ENCODE data around the gene CARM1. TPM values are rescaled to one million over a fixed set of nuclear protein-coding genes. Genes with fewer than 3 reads are reported as not detected.
A peak's percentile ranks its signal among the peaks of the same experiment; 100 is the strongest.

CARM1 gene
- total RNA-seq, 1 experiment from 2014 or later = 51.7 TPM

- BruUV-seq (replicated peaks) = no TSS peak
- ChIA-PET POLR2A (no interaction called here), CTCF (interaction anchor here (0.9 to 1.2 kb wide), 2 partner anchors 32 kb away, joined by 3 read pairs; no protein-coding TSS in a partner anchor)
- Mint-ChIP-seq H3K4me3 (ENCODE audit: unreplicated experiment) (no peak overlapping the region), H3K9me3 (ENCODE audit: unreplicated experiment) (peaks cover 5% of the 10 kb centered on the region), H3K4me1 (ENCODE audit: insufficient read depth, unreplicated experiment) (peaks cover 8% of the 10 kb centered on the region), H3K27ac (ENCODE audit: low read depth, unreplicated experiment) (no peak overlapping the region), H3K27me3 (ENCODE audit: insufficient read depth, unreplicated experiment) (no peaks in the 10 kb centered on the region), H3K36me3 (ENCODE audit: insufficient read depth, unreplicated experiment) (peaks cover 36% of the 10 kb centered on the region)
- no peak for TF ChIP-seq CTCF (IDR thresholded peaks at IDR 0.05; ENCODE audit: unreplicated experiment)
- no peak for DNase-seq (ENCODE audit: unreplicated experiment)
- intact Hi-C loops (cut with micrococcal nuclease) = no loop called here
Measured at GRCh38 chr19:10831987-10832938, 39.1 kb upstream of the CARM1 start.

DNA sequence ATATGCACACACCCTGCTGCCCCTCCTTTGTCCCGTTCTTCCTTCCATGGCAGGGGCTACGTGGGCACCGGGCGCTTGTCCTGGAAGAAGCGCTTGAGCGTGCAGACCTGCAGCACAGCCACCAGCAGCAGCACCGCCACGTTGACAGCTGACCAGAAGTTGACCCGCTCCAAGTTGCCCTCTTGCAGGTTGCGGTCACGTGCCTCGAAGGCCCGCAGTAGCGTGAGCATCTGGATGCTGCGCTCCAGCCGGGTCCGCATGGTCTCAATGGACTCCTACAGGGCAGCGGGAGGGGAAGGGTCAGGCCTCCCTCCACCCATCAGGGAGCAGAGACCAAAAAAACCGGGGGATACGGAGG is 38.4 kb upstream of the CARM1 start:
- H3K27ac Mint-ChIP-seq (ENCODE audit: low read depth, unreplicated experiment) = no peak overlapping the region
- H3K4me1 Mint-ChIP-seq (ENCODE audit: insufficient read depth, unreplicated experiment) = peaks cover 8% of the 10 kb centered on the region
- H3K36me3 Mint-ChIP-seq (ENCODE audit: insufficient read depth, unreplicated experiment) = peaks cover 30% of the 10 kb centered on the region
- CTCF ChIA-PET = interaction anchor here (0.9 kb wide), 1 partner anchor 31 kb away, joined by 3 read pairs; no protein-coding TSS in a partner anchor
- TF ChIP-seq CTCF (IDR thresholded peaks at IDR 0.05; ENCODE audit: unreplicated experiment) = no peak
- H3K9me3 Mint-ChIP-seq (ENCODE audit: unreplicated experiment) = peaks cover 5% of the 10 kb centered on the region
- intact Hi-C loops (cut with micrococcal nuclease) = no loop called here
- no peak overlapping the region for H3K4me3 Mint-ChIP-seq (ENCODE audit: unreplicated experiment)
- H3K27me3 Mint-ChIP-seq (ENCODE audit: insufficient read depth, unreplicated experiment) = no peaks in the 10 kb centered on the region
- BruUV-seq (replicated peaks) = no TSS peak
- DNase-seq (ENCODE audit: unreplicated experiment) = no peak
- POLR2A ChIA-PET = no interaction called here

- peak overlapping the region; percentile 95 for H3K4me3 Mint-ChIP-seq (ENCODE audit: unreplicated experiment)
- H3K4me1 Mint-ChIP-seq (ENCODE audit: insufficient read depth, unreplicated experiment) = peaks cover 8% of the 10 kb centered on the region
- H3K36me3 Mint-ChIP-seq (ENCODE audit: insufficient read depth, unreplicated experiment) = peaks cover 26% of the 10 kb centered on the region
- CTCF ChIA-PET = interaction anchor here (0.8 to 7.4 kb wide), 9 partner anchors 16 to 254 kb away, joined by 3 to 62 read pairs (median 6); partner anchors contain the start of genes CARM1 and DNM2
- POLR2A ChIA-PET = interaction anchor here (0.6 to 2.9 kb wide), 19 partner anchors 14 to 1776 kb away, joined by 3 to 29 read pairs (median 5); partner anchors contain the start of genes CARM1, DNM2, LDLR and SMARCA4
- BruUV-seq (replicated peaks) = TSS peak; percentile 28
- no peaks in the 10 kb centered on the region for H3K27me3 Mint-ChIP-seq (ENCODE audit: insufficient read depth, unreplicated experiment)
- peaks cover 12% of the 10 kb centered on the region for H3K9me3 Mint-ChIP-seq (ENCODE audit: unreplicated experiment)
- peak overlapping the region; percentile 100 for H3K27ac Mint-ChIP-seq (ENCODE audit: low read depth, unreplicated experiment)
- intact Hi-C loops (cut with micrococcal nuclease) = no loop called here
- TF ChIP-seq CTCF (IDR thresholded peaks at IDR 0.05; ENCODE audit: unreplicated experiment) = no peak
- DNase-seq (ENCODE audit: unreplicated experiment) = peak; percentile 32
Measured at GRCh38 chr19:10835089-10835753, 36.1 kb upstream of the CARM1 start.
